K562 (cell line): ENCODE data around the gene MKRN3. TPM values are rescaled to one million over a fixed set of nuclear protein-coding genes. Genes with fewer than 3 reads are reported as not detected.

Experiments
- ATAC-seq: fragments of 200-7000 bp; cut with Tn5 transposase; 3 replicates; pipeline ENCODE4 v1.9.1; 2020; ENCODE audit warnings: moderate library complexity
- BruUV-seq: library from RNA; stranded (reverse); fragments of 400-500 nt; replicated peaks from 2 replicates; lab custom pipeline; 2021; lab: Mats Ljungman, UMichigan
- CTCF ChIA-PET: fragments of 300-600 bp; formaldehyde crosslinking; extraction: SDS; loops from one replicate; lab custom pipeline; 2021; ENCODE audit warnings: low intra/inter-chr PET ratio; lab: Yijun Ruan, JAX
- POLR2A ChIA-PET: fragments of 300-600, 350-650 bp; sonication (Branson Sonifier 250); formaldehyde crosslinking; extraction: SDS; loops from one replicate; lab custom pipeline; 2021; ENCODE audit warnings: antibody characterized with exemption, inconsistent platforms; lab: Yijun Ruan, JAX
- DNase-seq, 4 experiments: peaks; one replicate each; pipeline versions ENCODE4 v3.0.0 to v3.0.0-alpha.2; 2011 to 2018; ENCODE audit warnings: low spot score in 3 of 4, mixed read lengths in 3 of 4; ENCODE audit errors: extremely low read depth in 1 of 4
- FAIRE-seq: peaks from 2 replicates; lab custom pipeline; 2011; peaks lifted over from hg19 to GRCh38; lab: Jason Lieb, UNC
- H2AFZ ChIP-seq: 2 replicates; pipeline ENCODE4 v1.6.0; 2011; ENCODE audit warnings: low read depth, low read length, control low read depth, inconsistent platforms
- H3K27ac ChIP-seq: fragments of 200-600 bp; 3 replicates; pipeline ENCODE4 v1.8.0; 2011; ENCODE audit warnings: low read depth, mild to moderate bottlenecking, control low read depth, inconsistent platforms, low read length, moderate library complexity, mixed read lengths; ENCODE audit errors: extremely low read depth
- H3K27me3 ChIP-seq, 2 experiments: fragments of 300-600 bp in 1 of 2; 2 replicates in 1 of 2; 3 replicates in 1 of 2; pipeline versions ENCODE4 v1.6.0 to v1.8.0; 2011; ENCODE audit warnings: inconsistent platforms in 2 of 2, low read length in 2 of 2, mild to moderate bottlenecking in 1 of 2, mixed read lengths in 1 of 2, moderate library complexity in 1 of 2; ENCODE audit not compliant: control insufficient read depth in 2 of 2, insufficient read depth in 2 of 2
- H3K36me3 ChIP-seq: fragments of 300-600 bp; 3 replicates; pipeline ENCODE4 v1.8.0; 2011; ENCODE audit warnings: mild to moderate bottlenecking, low read length, inconsistent platforms; ENCODE audit not compliant: control insufficient read depth, insufficient read depth
- H3K4me1 ChIP-seq, 2 experiments: fragments of 200-600 bp in 1 of 2; replicated peaks in 1 of 2; 2 replicates in 1 of 2; 3 replicates in 1 of 2; pipeline versions ENCODE4 v1.5.1 to v1.8.0; 2011; ENCODE audit warnings: inconsistent platforms in 2 of 2, low read length in 2 of 2, mild to moderate bottlenecking in 1 of 2, mixed read lengths in 1 of 2, moderate library complexity in 1 of 2; ENCODE audit not compliant: control insufficient read depth in 2 of 2, insufficient read depth in 2 of 2
- H3K4me2 ChIP-seq: 2 replicates; pipeline ENCODE4 v1.6.1; 2011; ENCODE audit warnings: low read length, control low read depth, inconsistent platforms, mixed read lengths; ENCODE audit not compliant: insufficient read depth
- H3K4me3 ChIP-seq: fragments of 200-600 bp; sonication (generic), shearing (Covaris generic); 2 replicates; pipeline ENCODE4 v1.5.1; 2016; ENCODE audit warnings: control low read depth, inconsistent platforms
- H3K79me2 ChIP-seq: fragments of 200-600 bp; 3 replicates; pipeline ENCODE4 v1.8.0; 2011; ENCODE audit warnings: low read length, inconsistent platforms; ENCODE audit not compliant: control insufficient read depth, insufficient read depth
- H3K9ac ChIP-seq, 2 experiments: 2 replicates each; pipeline versions ENCODE4 v1.6.0 to v1.6.1; 2011; ENCODE audit warnings: low read depth in 2 of 2, low read length in 2 of 2, control low read depth in 1 of 2, inconsistent platforms in 1 of 2, mild to moderate bottlenecking in 1 of 2, mixed read lengths in 1 of 2; ENCODE audit not compliant: insufficient read depth in 1 of 2
- H3K9me1 ChIP-seq: one replicate; pipeline ENCODE4 v1.6.0; 2011; ENCODE audit warnings: inconsistent platforms, mild to moderate bottlenecking, low read length, moderate library complexity; ENCODE audit not compliant: control insufficient read depth, insufficient read depth
- H3K9me3 ChIP-seq: replicated peaks from 2 replicates; pipeline ENCODE4 v1.5.1; 2011; ENCODE audit warnings: low read depth, low read length, inconsistent platforms; ENCODE audit not compliant: control insufficient read depth, insufficient read depth
- H4K20me1 ChIP-seq: replicated peaks from 2 replicates; pipeline ENCODE4 v1.6.1; 2011; ENCODE audit warnings: low read length, inconsistent platforms, mixed read lengths; ENCODE audit not compliant: control insufficient read depth, insufficient read depth
- BRF1 ChIP-seq: IDR thresholded peaks from 3 replicates; pipeline ENCODE4 v1.6.1; 2011; ENCODE audit warnings: borderline replicate concordance, mild to moderate bottlenecking; ENCODE audit not compliant: insufficient read length; ENCODE audit errors: extremely low read depth
- FOSL1 ChIP-seq: fragments of 200-800 bp; sonication (Bioruptor generic); conservative IDR thresholded peaks from 2 replicates; pipeline ENCODE4 v1.6.1; 2016; ENCODE audit warnings: missing genetic modification characterization, missing compliant biosample characterization
- GABPB1 ChIP-seq: sonication (generic); formaldehyde crosslinking; IDR thresholded peaks from 2 replicates; pipeline ENCODE4 v1.8.0; 2022; ENCODE audit warnings: mild to moderate bottlenecking, missing genetic modification reagents
- HNRNPL ChIP-seq: fragments of 200-400 bp; formaldehyde crosslinking; IDR thresholded peaks from 2 replicates; pipeline ENCODE4 v1.6.1; 2017; ENCODE audit warnings: low read depth, mild to moderate bottlenecking, low read length
- NFYB ChIP-seq: IDR thresholded peaks from 2 replicates; pipeline ENCODE4 v1.6.1; 2011; ENCODE audit warnings: mild to moderate bottlenecking, moderate library complexity; ENCODE audit not compliant: insufficient read length; ENCODE audit errors: extremely low read depth
- PBX2 ChIP-seq, 2 experiments: IDR thresholded peaks in 1 of 2; conservative IDR thresholded peaks in 1 of 2; 2 replicates each; pipeline ENCODE4 v1.6.1; 2016; ENCODE audit warnings: low read depth in 2 of 2, mild to moderate bottlenecking in 1 of 2, missing compliant biosample characterization in 1 of 2, missing genetic modification characterization in 1 of 2, moderate library complexity in 1 of 2
- RFX7 ChIP-seq: fragments of 250-450 bp; sonication (Bioruptor Pico); IDR thresholded peaks from 2 replicates; pipeline ENCODE4 v1.5.1; 2021; ENCODE audit warnings: mild to moderate bottlenecking
- SAP30 ChIP-seq: fragments of 200-600 bp; sonication (generic); IDR thresholded peaks from 2 replicates; pipeline ENCODE4 v1.6.1; 2012; ENCODE audit warnings: borderline replicate concordance, low read depth, mild to moderate bottlenecking, moderate library complexity, low read length, control low read depth, inconsistent platforms; ENCODE audit not compliant: insufficient read depth, poor library complexity, severe bottlenecking
- SNIP1 ChIP-seq: fragments of 450-650 bp; IDR thresholded peaks from 2 replicates; pipeline ENCODE4 v1.7.1; 2017; ENCODE audit warnings: low read depth, mild to moderate bottlenecking
- TAF7 ChIP-seq: fragments of 450-650 bp; IDR thresholded peaks from 2 replicates; pipeline ENCODE4 v1.6.1; 2016; ENCODE audit warnings: missing genetic modification characterization, missing compliant biosample characterization
- ZNF133 ChIP-seq: fragments of 250-450 bp; sonication (Bioruptor Pico); IDR thresholded peaks from 2 replicates; pipeline ENCODE4 v1.4.0; 2020; ENCODE audit warnings: mild to moderate bottlenecking
- ZNF224 ChIP-seq: sonication (generic); formaldehyde crosslinking; IDR thresholded peaks from 2 replicates; pipeline ENCODE4 v1.8.0; 2022; ENCODE audit warnings: mild to moderate bottlenecking, missing genetic modification reagents
- ZNF518B ChIP-seq: fragments of 250-450 bp; sonication (Bioruptor Pico); IDR thresholded peaks from 2 replicates; pipeline ENCODE4 v1.5.0; 2021; ENCODE audit warnings: mild to moderate bottlenecking, moderate library complexity
- ZNF668 ChIP-seq: fragments of 250-450 bp; sonication (Bioruptor Pico); IDR thresholded peaks from 2 replicates; pipeline ENCODE4 v1.8.0; 2022; ENCODE audit warnings: mild to moderate bottlenecking, inconsistent platforms
- WGBS: fragments of 100-300 bp; shearing (Covaris generic); methylation state at CpG from one replicate; pipeline ENCODE4 v1.1.6; 2016; ENCODE audit warnings: low coverage, mixed read lengths; ENCODE audit not compliant: insufficient coverage; ENCODE audit errors: missing lambda C conversion rate; 5-methylcytosine and 5-hydroxymethylcytosine counted together
- in situ Hi-C: fragments of 300-500 bp; cut with MboI; formaldehyde crosslinking; loops from 4 replicates; pipeline ENCODE4 v1.15.0; 2018; ENCODE audit warnings: inconsistent platforms, mixed read lengths
- intact Hi-C: fragments of 100-400 bp; cut with micrococcal nuclease; formaldehyde crosslinking; loops from 2 replicates; pipeline ENCODE4 v1.14.2; 2022
- polyA plus RNA-seq, 8 experiments: library from polyadenylated mRNA; depleted of rRNA in 4 of 8; stranded (reverse) in 5 of 8; unstranded in 3 of 8; fragments of >200 nt; fragmentation: Nextera tagmentation in 2 of 8; fragmentation: Illumina TruSeq in 1 of 8; extraction: Ambion mirVana in 2 of 8; extraction: Trizol in 1 of 8; gene quantifications; 2 replicates each; pipeline versions ENCODE4 v1.2.1 to v1.2.3, GENCODE V29; 2011 to 2014; ENCODE audit warnings: inconsistent platforms in 1 of 8, missing spikeins in 1 of 8
- total RNA-seq, 7 experiments: library from RNA; depleted of rRNA in 6 of 7; stranded (reverse); fragments of >200 nt in 6 of 7; fragmentation: Illumina TruSeq in 2 of 7; extraction: Trizol in 2 of 7; gene quantifications; 2 replicates each; pipeline versions ENCODE4 v1.2.1 to v1.2.3, GENCODE V29; 2011 to 2021; ENCODE audit warnings: low replicate concordance in 1 of 7

The MKRN3 gene
- total and polyA plus RNA-seq, 9 of the 15 experiments (the other 6 are each of a cell fraction or from before 2014, with no cell fraction given): 6.5 to 33.4 (median 25.1) TPM

DNA sequence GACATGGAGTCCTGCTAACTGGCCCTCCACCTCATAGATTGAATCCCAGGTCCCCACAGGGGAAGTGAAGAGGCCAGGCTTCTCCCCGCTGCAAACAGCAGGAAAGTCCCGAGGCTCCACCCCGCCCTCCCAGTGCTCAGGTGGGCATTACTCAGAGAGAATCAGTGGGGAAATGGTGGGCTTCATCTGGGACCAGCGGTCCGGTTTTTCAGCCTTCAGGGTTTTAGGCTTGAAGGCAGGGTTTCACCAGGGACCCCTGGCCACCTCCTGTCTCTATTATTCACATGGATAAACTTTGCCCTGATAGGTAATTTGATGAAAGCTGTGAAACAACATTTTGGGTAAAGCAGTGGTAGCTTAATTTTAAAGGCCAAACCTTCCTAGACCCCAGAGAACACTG is 31.3 kb downstream of the MKRN3 start:
- no peak for ATAC-seq
- no TSS peak for BruUV-seq
- no peak overlapping the region for H3K4me3 ChIP-seq
- no peaks in the 10 kb centered on the region for H3K36me3 ChIP-seq
- intact Hi-C loops (no loop called here), in situ Hi-C loops (no loop called here)
- WGBS: 0% methylated on average over 5 of the region's 5 CpGs
- no peaks in the 10 kb centered on the region for H3K4me1 ChIP-seq
- FAIRE-seq: no peak
- H3K9me3 ChIP-seq: no peaks in the 10 kb centered on the region
- no peaks in the 10 kb centered on the region for H4K20me1 ChIP-seq
- CTCF ChIA-PET: no interaction called here
- peaks cover 5 to 6% of the 10 kb centered on the region in 2 experiments; a peak in 2 of 5 replicates for H3K27me3 ChIP-seq
- H3K79me2 ChIP-seq: no peaks in the 10 kb centered on the region
- no peak overlapping the region for H3K4me2 ChIP-seq
- H3K9ac ChIP-seq: no peak overlapping the region
- H3K9me1 ChIP-seq: no peaks in the 10 kb centered on the region
- no peak overlapping the region for H2AFZ ChIP-seq
- POLR2A ChIA-PET: interaction anchor here (0.6 to 1.2 kb wide), 5 partner anchors 9 to 1693 kb away, joined by 3 to 4 read pairs (median 3); no protein-coding TSS in a partner anchor
- H3K27ac ChIP-seq: no peak overlapping the region
- DNase-seq: no peak
- TF ChIP-seq NFYB: no peak
- TF ChIP-seq ZNF133 (CRISPR knock-in tag): no peak
- TF ChIP-seq PBX2 (CRISPR knock-in tag; IDR thresholded peaks at IDR 0.05; ENCODE audit: low read depth): no peak
- TF ChIP-seq PBX2 (tag; conservative IDR thresholded peaks at IDR 0.05; ENCODE audit: low read depth): no peak
- no peak for TF ChIP-seq ZNF668 (CRISPR knock-in tag)
- no peak for TF ChIP-seq GABPB1 (CRISPR knock-in tag)
- TF ChIP-seq RFX7 (CRISPR knock-in tag): no peak
- no peak for TF ChIP-seq ZNF518B (CRISPR knock-in tag)
- TF ChIP-seq BRF1: no peak
- no peak for TF ChIP-seq HNRNPL
- TF ChIP-seq SNIP1: no peak
- TF ChIP-seq ZNF224 (CRISPR knock-in tag): no peak
- no peak for TF ChIP-seq TAF7
- no peak for TF ChIP-seq FOSL1
- TF ChIP-seq SAP30: no peak
